HG03571 (cell line): ENCODE results near the gene THSD1.
"Not testable (repeated sequence)": the region's sequence is repeated elsewhere in the genome, so short reads cannot be mapped to it uniquely, and the experiment has no call there.

Experiments
- ATAC-seq: cut with Tn5 transposase; IDR thresholded peaks from one replicate; pipeline ENCODE4 v1.9.1; 2021; ENCODE audit not compliant: unreplicated experiment

Gene THSD1

DNA sequence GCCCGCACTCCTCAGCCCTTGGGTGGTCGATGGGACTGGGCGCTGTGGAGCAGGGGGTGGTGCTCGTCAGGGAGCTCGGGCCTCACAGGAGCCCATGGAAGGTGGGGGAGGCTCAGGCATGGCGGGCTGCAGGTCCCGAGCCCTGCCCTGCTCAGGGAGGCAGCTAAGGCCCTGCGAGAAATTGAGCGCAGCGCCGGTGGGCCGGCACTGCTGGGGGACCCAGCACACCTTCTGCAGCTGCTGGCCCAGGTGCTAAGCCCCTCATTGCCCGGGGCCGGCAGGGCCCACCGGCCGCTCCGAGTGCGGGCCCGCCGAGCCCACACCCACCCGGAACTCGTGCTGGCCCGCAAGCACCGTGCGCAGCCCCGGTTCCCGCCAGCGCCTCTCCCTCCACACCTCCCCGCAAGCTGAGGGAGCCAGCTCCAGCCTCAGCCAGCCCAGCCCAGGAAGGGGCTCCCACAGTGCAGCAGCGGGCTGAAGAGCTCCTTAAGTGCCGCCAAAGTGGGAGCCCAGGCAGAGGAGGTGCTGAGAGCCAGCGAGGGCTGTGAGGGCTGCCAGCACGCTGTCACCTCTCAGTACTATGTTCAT is 2.2 kb upstream of the THSD1 start:
- not testable (repeated sequence) for ATAC-seq

GRCh38 chr13:52407436-52407835 is 1.5 kb upstream of the THSD1 start:
- ATAC-seq, result not testable (repeated sequence)

- no peak for ATAC-seq
Measured at GRCh38 chr13:52406629-52407028, 657 bp upstream of the THSD1 start.

- ATAC-seq, result no peak
Measured at GRCh38 chr13:52405369-52405766, 604 bp downstream of the THSD1 start.

GRCh38 chr13:52399708-52400107 is 6.3 kb downstream of the THSD1 start:
- ATAC-seq, result no peak

DNA sequence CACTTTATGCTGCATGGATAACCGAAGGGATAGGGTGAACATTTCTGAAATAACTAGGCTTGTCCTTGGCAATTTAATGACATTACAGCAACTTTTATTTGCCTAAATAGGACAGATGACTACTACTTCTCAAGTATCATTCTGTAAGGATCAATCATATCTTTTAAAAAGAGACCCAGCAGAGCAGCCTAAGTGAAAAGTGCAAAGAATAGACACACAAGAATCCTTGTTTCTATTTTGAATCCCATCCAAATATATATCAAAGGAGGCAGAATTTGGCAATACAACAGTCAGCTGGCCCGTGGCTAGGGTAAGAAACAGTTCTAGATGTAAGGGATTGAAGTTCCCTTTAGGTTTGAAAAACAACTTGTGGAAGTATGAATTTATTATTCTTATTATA is 6.9 kb downstream of the THSD1 start:
- ATAC-seq, result no peak

DNA sequence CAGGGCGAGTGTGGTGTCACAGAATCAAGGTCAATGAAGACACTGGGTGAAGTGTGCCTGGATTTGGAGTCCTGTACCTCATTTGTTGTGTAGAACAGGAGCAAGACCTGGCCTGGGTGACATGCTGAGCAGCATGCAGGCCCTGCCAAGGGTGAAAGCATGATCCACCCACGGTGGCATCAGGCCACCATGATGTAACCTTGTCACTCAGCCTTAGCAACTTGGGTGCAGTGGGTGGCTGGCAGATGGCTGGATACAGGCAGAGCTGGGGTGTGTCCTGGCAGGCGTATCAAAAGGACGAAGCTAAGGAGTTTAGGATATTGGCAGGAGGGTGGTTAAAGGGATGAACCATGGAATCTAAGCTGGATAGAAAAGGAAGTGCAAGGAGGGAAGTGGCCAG is 10.3 kb downstream of the THSD1 start:
- ATAC-seq, result no peak

DNA sequence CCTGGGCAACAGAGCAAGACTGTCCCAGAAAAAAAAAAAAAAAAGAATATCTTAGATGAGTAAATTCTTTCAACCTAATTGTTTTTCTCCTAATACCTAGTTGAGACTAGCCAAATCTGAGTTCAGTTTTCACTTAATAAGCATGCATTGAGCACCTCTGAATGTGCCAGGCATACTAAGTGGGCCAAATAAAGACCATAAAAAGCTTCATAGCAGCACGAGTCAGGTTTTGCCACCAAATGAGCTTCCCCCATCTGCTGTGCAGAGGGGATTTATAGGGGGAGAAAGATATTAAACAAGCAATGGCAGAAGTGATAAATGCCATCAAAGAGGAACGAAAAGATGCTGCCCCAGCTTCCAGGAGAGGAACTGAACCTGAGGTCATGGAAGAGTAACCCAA is 11.4 kb downstream of the THSD1 start:
- no peak for ATAC-seq

DNA sequence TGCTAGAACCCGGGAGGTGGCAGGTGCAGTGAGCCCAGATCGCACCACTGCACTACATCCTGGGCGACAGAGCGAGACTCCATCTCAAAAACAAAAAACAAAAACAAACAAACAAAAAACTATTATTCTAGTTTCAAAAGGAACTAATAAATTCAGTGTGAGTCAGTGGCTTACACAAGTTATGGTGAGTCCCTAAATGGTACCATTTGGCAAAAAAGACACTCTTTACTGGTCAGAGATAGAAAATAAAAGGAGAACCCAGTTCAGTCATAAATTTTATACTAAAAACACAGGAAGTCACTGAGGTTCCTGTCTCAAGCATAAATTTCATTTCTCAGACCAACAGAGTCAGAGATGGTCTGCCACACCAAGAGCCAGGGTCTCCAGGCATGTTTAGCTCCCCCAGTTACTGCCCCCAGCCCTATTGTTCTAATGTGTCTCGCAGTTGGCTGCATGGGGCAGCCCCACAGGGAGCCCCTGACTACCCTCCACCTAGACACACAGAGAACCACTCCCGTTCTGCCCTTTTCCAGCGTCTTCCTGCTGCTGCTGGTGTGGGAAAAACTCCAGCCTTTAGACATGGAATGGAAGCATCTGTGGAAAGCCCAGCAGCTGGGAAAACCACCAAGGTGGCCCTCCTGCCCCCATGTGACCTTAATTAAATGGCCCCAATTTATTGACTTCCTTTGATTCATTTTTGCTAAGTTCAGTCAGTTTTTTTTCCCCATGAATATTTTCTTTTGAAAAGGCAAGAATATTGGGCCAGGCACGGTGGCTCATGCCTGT is 12.2 kb downstream of the THSD1 start:
- no peak for ATAC-seq

DNA sequence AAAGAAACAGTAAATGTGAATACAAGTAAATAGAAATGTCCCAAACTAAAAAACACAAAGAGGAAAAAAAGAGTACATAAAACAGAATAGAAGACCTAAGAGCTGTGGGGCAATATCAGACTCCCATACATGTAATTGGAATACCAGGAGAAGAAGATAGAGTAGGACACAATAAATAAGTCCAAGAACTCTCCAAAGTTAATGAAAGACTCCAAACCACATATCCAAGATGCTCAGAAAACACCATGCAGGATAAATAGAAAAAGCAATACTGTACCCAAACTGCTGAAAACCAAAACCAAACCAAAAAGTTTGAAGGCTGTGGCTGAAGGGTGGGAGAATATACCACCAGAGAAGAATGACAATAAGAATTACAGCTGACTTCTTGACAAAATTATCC is 18.3 kb downstream of the THSD1 start:
- no peak for ATAC-seq

DNA sequence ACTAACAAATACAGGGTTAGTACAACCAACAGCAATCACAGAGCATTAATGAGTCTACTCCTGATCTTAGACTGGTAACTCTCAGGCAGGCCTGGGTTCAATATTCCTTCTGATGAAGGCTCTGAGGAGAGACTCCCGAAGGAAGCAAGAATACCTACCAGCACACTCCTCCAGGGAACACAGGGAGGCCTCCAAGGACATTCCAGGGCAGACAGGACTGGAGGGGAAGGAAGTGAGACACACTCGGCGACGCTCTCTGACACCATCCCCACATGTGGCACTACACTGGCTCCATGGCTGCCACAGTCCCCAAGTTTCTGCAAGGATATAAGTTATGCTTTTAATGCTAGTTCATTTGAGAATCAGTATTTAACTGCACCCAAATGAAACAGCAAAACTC is 20.1 kb downstream of the THSD1 start:
- no peak for ATAC-seq

DNA sequence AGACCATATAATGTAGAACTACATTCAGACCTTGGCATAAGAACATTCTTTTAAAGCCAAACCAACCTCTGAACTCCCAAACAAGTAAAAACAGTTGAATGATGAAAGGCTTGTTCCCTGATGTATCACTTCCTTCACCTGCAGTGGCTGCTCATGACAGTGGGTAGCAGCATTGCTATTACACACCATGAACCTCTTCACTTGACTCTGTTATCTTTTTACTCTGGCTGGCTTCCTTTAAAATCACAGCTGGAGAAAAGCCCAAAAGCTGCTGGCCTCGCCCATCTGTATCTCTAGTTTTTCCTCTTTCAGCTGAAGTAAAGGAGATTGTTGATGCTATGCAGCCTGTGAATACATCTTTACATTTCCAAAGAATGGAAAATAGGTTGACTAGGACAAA is 22.6 kb downstream of the THSD1 start:
- no peak for ATAC-seq

- ATAC-seq, result no peak
Measured at GRCh38 chr13:52378312-52378711, 27.7 kb downstream of the THSD1 start.

- ATAC-seq, result no peak
Measured at GRCh38 chr13:52377898-52378297, 28.1 kb downstream of the THSD1 start.

- no peak for ATAC-seq
Measured at GRCh38 chr13:52374873-52375411, 31.0 kb downstream of the THSD1 start.

DNA sequence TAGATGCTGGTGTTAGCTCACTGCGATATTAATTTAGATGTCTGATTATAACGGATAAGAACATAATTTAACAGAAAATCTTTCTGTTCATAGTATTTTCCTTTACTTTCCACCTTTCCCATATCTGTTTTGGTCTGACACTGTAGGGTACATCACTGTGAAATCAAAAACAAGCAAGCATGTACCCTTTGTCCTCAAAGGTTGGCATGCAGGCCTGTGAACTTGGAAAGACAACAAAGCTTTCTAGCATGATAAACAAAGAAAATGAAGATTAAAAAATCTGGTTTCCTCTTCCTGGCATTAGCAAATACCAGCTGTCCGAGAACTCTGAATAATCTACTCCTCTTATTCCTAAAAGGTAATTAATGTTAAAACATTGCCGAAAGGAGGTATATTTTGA is 31.6 kb downstream of the THSD1 start:
- ATAC-seq, result no peak

- not testable (repeated sequence) for ATAC-seq
Measured at GRCh38 chr13:52373277-52373676, 32.7 kb downstream of the THSD1 start.

- no peak for ATAC-seq
Measured at GRCh38 chr13:52371736-52372247, 34.2 kb downstream of the THSD1 start.

DNA sequence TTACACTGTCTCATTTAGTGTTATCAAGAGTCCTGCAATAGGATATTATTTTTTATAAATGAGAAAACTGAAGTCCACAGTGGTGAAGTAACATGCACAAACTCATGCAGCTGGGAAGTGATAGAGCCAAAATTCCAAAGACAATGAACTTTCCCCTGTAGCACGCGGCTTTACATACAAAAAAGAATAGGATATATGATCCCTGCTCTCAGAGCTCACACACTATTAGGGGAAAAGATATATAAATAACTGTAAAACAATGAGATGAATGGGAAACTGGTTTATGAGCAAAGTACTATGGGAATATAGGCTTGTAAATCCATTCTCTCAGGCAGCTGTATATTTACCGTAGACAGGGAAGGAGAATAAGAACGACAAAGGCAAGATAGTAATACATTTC is 39.7 kb downstream of the THSD1 start:
- no peak for ATAC-seq

- ATAC-seq, result not testable (repeated sequence)
Measured at GRCh38 chr13:52362169-52362887, 43.6 kb downstream of the THSD1 start.

DNA sequence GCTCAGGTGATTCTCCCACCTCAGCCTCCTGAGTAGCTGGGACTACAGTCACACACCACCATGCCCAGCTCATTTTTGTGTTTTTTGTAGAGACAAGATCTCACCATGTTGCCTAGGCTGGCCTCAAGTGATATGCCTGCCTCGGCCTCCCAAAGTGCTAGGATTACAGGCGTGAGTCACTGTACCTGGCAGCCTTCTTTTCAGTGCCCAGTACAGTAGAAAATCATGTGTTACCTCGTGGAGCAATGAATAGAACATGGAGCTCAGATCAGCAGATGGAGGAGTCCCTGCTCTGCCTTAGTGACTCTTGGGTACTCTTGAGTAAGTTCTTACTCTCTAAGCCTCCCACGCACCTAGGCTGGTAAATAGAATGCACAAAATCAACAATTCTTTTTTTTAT is 44.7 kb downstream of the THSD1 start:
- no peak for ATAC-seq

DNA sequence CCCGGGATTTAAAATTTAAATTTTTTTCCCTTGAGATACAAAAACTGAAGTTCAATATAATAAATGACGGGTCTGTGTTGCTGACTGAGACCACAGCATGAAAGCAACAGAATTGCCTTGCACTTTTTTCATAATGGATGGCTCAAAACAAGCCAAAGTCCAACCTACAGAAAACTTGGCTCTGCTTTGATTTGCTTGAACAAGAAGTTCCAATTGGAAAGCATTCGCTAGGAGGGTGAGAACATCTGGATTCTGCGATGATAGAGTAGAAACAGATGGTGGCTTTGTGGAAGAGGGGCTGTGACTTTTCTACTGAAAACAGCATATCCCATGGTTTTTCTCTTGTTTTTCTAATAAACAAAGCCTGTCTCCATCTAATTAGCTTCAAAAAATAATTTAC is 46.4 kb downstream of the THSD1 start:
- no peak for ATAC-seq
